HK-2 (cell line): ENCODE data around the gene BCKDK.
A peak's percentile ranks its signal among the peaks of the same experiment; 100 is the strongest.
"Not testable (repeated sequence)": the region's sequence is repeated elsewhere in the genome, so short reads cannot be mapped to it uniquely, and the experiment has no call there.

ENCODE experiments used
- DNase-seq: peaks from one replicate; pipeline ENCODE4 v3.0.0-alpha.2; 2018; ENCODE audit not compliant: unreplicated experiment

The BCKDK gene

GRCh38 chr16:31099860-31100638, 8.1 kb upstream of the BCKDK start:
- no peak for DNase-seq

- not testable (repeated sequence) for DNase-seq
These were observed 7.1 kb upstream of the BCKDK start for GRCh38 chr16:31100876-31101641.

GRCh38 chr16:31105677-31106213, 2.4 kb upstream of the BCKDK start:
- DNase-seq, result no peak

GRCh38 chr16:31106509-31107464, 1.4 kb upstream of the BCKDK start:
- DNase-seq, result no peak

GRCh38 chr16:31107465-31107867, 720 bp upstream of the BCKDK start:
- no peak for DNase-seq

GRCh38 chr16:31108794-31109558, 790 bp downstream of the BCKDK start:
- DNase-seq, result no peak

- DNase-seq, result no peak
These were observed 1.4 kb downstream of the BCKDK start for GRCh38 chr16:31109622-31110021.

- no peak for DNase-seq
These were observed 2.2 kb downstream of the BCKDK start for GRCh38 chr16:31110106-31111034.

GRCh38 chr16:31111881-31112466, 3.8 kb downstream of the BCKDK start:
- DNase-seq, result no peak

GRCh38 chr16:31112711-31113110, 4.5 kb downstream of the BCKDK start:
- no peak for DNase-seq

GRCh38 chr16:31113121-31114120, 5.2 kb downstream of the BCKDK start:
- peak; percentile 71 for DNase-seq

GRCh38 chr16:31114468-31114867, 6.3 kb downstream of the BCKDK start:
- no peak for DNase-seq

- peak; percentile 99 for DNase-seq
These were observed 9.4 kb downstream of the BCKDK start, which contains the start of gene KAT8 for GRCh38 chr16:31117384-31118222. Gene KAT8 (plus strand): TSS chr16:31117664. CDS start chr16:31117682, 18 bp downstream.

GRCh38 chr16:31118223-31119155, 10.3 kb downstream of the BCKDK start:
- no peak for DNase-seq

- DNase-seq, result no peak
These were observed 11.9 kb downstream of the BCKDK start for GRCh38 chr16:31120129-31120528.

- DNase-seq, result no peak
These were observed 17.7 kb downstream of the BCKDK start for GRCh38 chr16:31125844-31126243.
